Caco-2 (cell line): ENCODE data around the gene SCAMP1. TPM values are rescaled to one million over a fixed set of nuclear protein-coding genes. Genes with fewer than 3 reads are reported as not detected.

Experiments used
- BruUV-seq: library from RNA; stranded (reverse); fragments of 400-500 nt; replicated peaks from 2 replicates; lab custom pipeline; 2021; lab: Mats Ljungman, UMichigan
- CTCF ChIA-PET: fragments of 300-600 bp; sonication (Branson Sonifier 250); formaldehyde crosslinking; loops from one replicate; lab custom pipeline; 2022; ENCODE audit warnings: antibody characterized with exemption; lab: Charles Lee
- POLR2A ChIA-PET: fragments of 300-600 bp; sonication (Branson Sonifier 250); formaldehyde crosslinking; loops from one replicate; lab custom pipeline; 2022; ENCODE audit warnings: antibody characterized with exemption; lab: Charles Lee
- DNase-seq, 2 experiments: peaks; one replicate each; pipeline versions ENCODE4 v3.0.0 to v3.0.0-alpha.2; 2020 to 2022
- H3K27me3 ChIP-seq: replicated peaks from 2 replicates; pipeline ENCODE4 v1.6.0; 2011; ENCODE audit warnings: low read length; ENCODE audit not compliant: control insufficient read depth, insufficient read depth
- H3K36me3 ChIP-seq: 2 replicates; pipeline ENCODE4 v1.5.1; 2011; ENCODE audit warnings: low read length; ENCODE audit not compliant: control insufficient read depth, insufficient read depth
- H3K4me1 ChIP-seq: fragments of 250-450 bp; sonication (Bioruptor Pico); 2 replicates; pipeline ENCODE4 v1.5.1; 2020; ENCODE audit warnings: mild to moderate bottlenecking
- H3K4me3 ChIP-seq: 2 replicates; pipeline ENCODE4 v1.5.1; 2011; ENCODE audit warnings: low read depth, mild to moderate bottlenecking, control low read depth, low read length
- H3K9me3 ChIP-seq: fragments of 250-450 bp; sonication (Bioruptor Pico); 2 replicates; pipeline ENCODE4 v1.5.1; 2020; ENCODE audit warnings: mild to moderate bottlenecking, moderate library complexity
- H3K27ac Mint-ChIP-seq: one replicate; pipeline ENCODE4 v1.8.0; 2022; ENCODE audit warnings: mixed read lengths; ENCODE audit not compliant: unreplicated experiment
- H3K27me3 Mint-ChIP-seq: one replicate; pipeline ENCODE4 v1.8.0; 2022; ENCODE audit warnings: mixed read lengths; ENCODE audit not compliant: insufficient read depth, unreplicated experiment
- H3K36me3 Mint-ChIP-seq: one replicate; pipeline ENCODE4 v1.8.0; 2022; ENCODE audit warnings: mild to moderate bottlenecking, mixed read lengths; ENCODE audit not compliant: insufficient read depth, unreplicated experiment
- H3K4me1 Mint-ChIP-seq: one replicate; pipeline ENCODE4 v1.8.0; 2022; ENCODE audit warnings: low read depth, mixed read lengths; ENCODE audit not compliant: unreplicated experiment
- H3K4me3 Mint-ChIP-seq: one replicate; pipeline ENCODE4 v1.8.0; 2022; ENCODE audit warnings: mild to moderate bottlenecking, moderate library complexity, mixed read lengths; ENCODE audit not compliant: unreplicated experiment
- H3K9me3 Mint-ChIP-seq: one replicate; pipeline ENCODE4 v1.8.0; 2022; ENCODE audit warnings: mixed read lengths; ENCODE audit not compliant: unreplicated experiment
- intact Hi-C: fragments of 100-400 bp; cut with micrococcal nuclease; formaldehyde crosslinking; loops from one replicate; pipeline ENCODE4 v1.10.0; 2022; ENCODE audit not compliant: unreplicated experiment
- total RNA-seq: library from RNA; stranded (reverse); gene quantifications from 2 replicates; pipeline ENCODE4 v1.2.3, GENCODE V29; 2022
- TF ChIP-seq, protein P1 (sequence below), 2 experiments: fragments of 200-600 bp in 1 of 2; IDR thresholded peaks; 1 replicate in 1 of 2; 2 replicates in 1 of 2; pipeline versions ENCODE4 v1.5.1 to v1.8.0; 2011 to 2022; ENCODE audit warnings: antibody characterized with exemption in 1 of 2, control low read depth in 1 of 2, inconsistent platforms in 1 of 2, low read depth in 1 of 2, low read length in 1 of 2, mild to moderate bottlenecking in 1 of 2, moderate library complexity in 1 of 2; ENCODE audit not compliant: insufficient read depth in 1 of 2, severe bottlenecking in 1 of 2, unreplicated experiment in 1 of 2

The SCAMP1 gene
- total RNA-seq, 1 experiment from 2014 or later, result 21.3 TPM

DNA sequence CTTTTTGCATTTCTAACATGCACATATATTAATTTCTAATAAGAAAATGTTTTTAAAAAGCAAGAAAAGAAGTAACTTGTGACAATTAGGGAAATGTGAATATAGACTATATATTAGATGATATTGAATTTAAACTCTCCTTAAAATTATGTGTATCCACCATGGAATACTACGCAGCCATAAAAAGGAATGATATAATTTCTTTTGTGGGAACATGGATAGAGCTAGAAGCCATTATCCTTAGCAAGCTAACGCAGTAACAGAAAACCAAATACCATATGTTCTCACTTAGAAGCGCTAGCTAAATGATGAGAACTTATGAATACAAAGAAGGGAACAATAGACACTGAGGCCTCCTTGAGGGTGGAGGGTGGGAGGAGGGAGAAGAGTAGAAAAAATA is 42.1 kb upstream of the SCAMP1 start:
- H3K36me3 Mint-ChIP-seq, result no peaks in the 10 kb centered on the region
- Histone ChIP-seq H3K36me3 (no peaks in the 10 kb centered on the region; the same call in 1 of the 2 replicates), H3K27me3 (no peaks in the 10 kb centered on the region), H3K4me3 (no peak overlapping the region), H3K9me3 (no peaks in the 10 kb centered on the region), H3K4me1 (no peaks in the 10 kb centered on the region)
- no peak overlapping the region for H3K4me3 Mint-ChIP-seq
- ChIA-PET POLR2A (no interaction called here), CTCF (no interaction called here)
- DNase-seq, result no peak
- H3K27ac Mint-ChIP-seq, result no peak overlapping the region
- H3K4me1 Mint-ChIP-seq, result no peaks in the 10 kb centered on the region
- TF ChIP-seq, protein P1, sequence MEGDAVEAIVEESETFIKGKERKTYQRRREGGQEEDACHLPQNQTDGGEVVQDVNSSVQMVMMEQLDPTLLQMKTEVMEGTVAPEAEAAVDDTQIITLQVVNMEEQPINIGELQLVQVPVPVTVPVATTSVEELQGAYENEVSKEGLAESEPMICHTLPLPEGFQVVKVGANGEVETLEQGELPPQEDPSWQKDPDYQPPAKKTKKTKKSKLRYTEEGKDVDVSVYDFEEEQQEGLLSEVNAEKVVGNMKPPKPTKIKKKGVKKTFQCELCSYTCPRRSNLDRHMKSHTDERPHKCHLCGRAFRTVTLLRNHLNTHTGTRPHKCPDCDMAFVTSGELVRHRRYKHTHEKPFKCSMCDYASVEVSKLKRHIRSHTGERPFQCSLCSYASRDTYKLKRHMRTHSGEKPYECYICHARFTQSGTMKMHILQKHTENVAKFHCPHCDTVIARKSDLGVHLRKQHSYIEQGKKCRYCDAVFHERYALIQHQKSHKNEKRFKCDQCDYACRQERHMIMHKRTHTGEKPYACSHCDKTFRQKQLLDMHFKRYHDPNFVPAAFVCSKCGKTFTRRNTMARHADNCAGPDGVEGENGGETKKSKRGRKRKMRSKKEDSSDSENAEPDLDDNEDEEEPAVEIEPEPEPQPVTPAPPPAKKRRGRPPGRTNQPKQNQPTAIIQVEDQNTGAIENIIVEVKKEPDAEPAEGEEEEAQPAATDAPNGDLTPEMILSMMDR (IDR thresholded peaks at IDR 0.05; ENCODE audit: insufficient read depth in 1 of 2, low read depth in 1 of 2, low read length in 1 of 2, severe bottlenecking in 1 of 2, unreplicated experiment in 1 of 2), result no peak
- no peaks in the 10 kb centered on the region for H3K27me3 Mint-ChIP-seq
- no peaks in the 10 kb centered on the region for H3K9me3 Mint-ChIP-seq
- intact Hi-C loops, result no loop called here
- BruUV-seq, result no TSS peak

DNA sequence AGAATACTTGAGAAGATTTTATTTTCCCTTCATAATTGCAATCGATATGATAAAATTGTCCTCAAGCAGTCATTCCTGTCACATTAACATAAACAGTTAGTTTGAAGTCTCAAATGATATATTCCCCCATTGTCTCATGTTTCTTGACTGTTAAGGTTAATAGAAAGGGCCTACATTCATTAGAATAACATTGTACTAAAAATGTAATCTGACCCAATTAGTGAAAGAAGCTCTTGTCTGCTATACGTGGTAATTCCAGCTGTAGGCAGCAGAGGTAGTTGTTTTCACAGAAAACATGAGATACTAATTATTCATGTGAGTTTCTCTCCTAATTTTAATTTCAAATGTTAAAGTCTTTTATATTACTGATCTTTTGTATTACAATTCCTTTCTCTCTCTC is 40.0 kb upstream of the SCAMP1 start:
- no peaks in the 10 kb centered on the region for H3K4me1 Mint-ChIP-seq
- Histone ChIP-seq H3K27me3 (no peaks in the 10 kb centered on the region), H3K4me3 (no peak overlapping the region), H3K36me3 (no peaks in the 10 kb centered on the region; the same call in 1 of the 2 replicates), H3K4me1 (no peaks in the 10 kb centered on the region), H3K9me3 (no peaks in the 10 kb centered on the region)
- TF ChIP-seq, protein P1 (IDR thresholded peaks at IDR 0.05; ENCODE audit: insufficient read depth in 1 of 2, low read depth in 1 of 2, low read length in 1 of 2, severe bottlenecking in 1 of 2, unreplicated experiment in 1 of 2), result peak; percentile 46 to 63
- DNase-seq, result peak in 1 of 2 experiments; percentile 13
- no TSS peak for BruUV-seq
- no peak overlapping the region for H3K4me3 Mint-ChIP-seq
- H3K27me3 Mint-ChIP-seq, result no peaks in the 10 kb centered on the region
- intact Hi-C loops, result loop anchor here (10.0 kb wide), 2 partner anchors 214 to 324 kb away; partner anchors contain the start of gene LHFPL2
- no peaks in the 10 kb centered on the region for H3K36me3 Mint-ChIP-seq
- ChIA-PET CTCF (interaction anchor here (1.0 kb wide), 1 partner anchor 9 kb away, joined by 3 read pairs; no protein-coding TSS in a partner anchor), POLR2A (no interaction called here)
- H3K9me3 Mint-ChIP-seq, result no peaks in the 10 kb centered on the region
- no peak overlapping the region for H3K27ac Mint-ChIP-seq

DNA sequence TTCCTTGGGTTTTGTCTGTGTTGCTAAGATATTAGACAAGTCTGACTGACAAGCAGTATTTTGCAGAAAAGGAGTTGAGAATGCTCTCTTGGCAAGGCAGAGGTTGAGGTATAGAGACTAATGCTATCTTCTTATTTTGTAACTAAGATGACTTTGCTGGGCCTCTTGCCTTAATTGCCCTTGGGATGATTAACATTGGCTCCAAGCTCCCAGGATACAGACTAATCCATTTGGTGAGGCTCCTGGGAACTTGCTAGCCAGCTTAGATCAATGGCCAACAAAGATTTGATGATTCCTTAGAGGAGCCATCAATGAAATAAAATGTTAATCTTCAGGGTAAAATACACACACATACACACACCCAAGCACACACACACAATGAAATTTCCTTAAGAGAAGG is 37.2 kb upstream of the SCAMP1 start:
- intact Hi-C loops, result loop anchor here (10.0 kb wide), 2 partner anchors 212 to 322 kb away; partner anchors contain the start of gene LHFPL2

More for the DNA sequence above, 37.2 kb upstream of the SCAMP1 start:
- no peaks in the 10 kb centered on the region for H3K9me3 ChIP-seq
- BruUV-seq, result no TSS peak
- Mint-ChIP-seq H3K4me3 (no peak overlapping the region), H3K4me1 (no peaks in the 10 kb centered on the region), H3K27ac (no peak overlapping the region), H3K27me3 (no peaks in the 10 kb centered on the region), H3K9me3 (no peaks in the 10 kb centered on the region), H3K36me3 (no peaks in the 10 kb centered on the region)
- ChIA-PET CTCF (no interaction called here), POLR2A (no interaction called here)
- no peaks in the 10 kb centered on the region for H3K27me3 ChIP-seq
- TF ChIP-seq, protein P1 (IDR thresholded peaks at IDR 0.05; ENCODE audit: insufficient read depth in 1 of 2, low read depth in 1 of 2, low read length in 1 of 2, severe bottlenecking in 1 of 2, unreplicated experiment in 1 of 2), result no peak
- no peaks in the 10 kb centered on the region for H3K4me1 ChIP-seq
- H3K4me3 ChIP-seq, result no peak overlapping the region
- DNase-seq, result no peak
- no peaks in the 10 kb centered on the region; the same call in 1 of the 2 replicates for H3K36me3 ChIP-seq
